GM12878 (cell line): ENCODE results near the gene FBXL17. TPM values are rescaled to one million over a fixed set of nuclear protein-coding genes. Genes with fewer than 3 reads are reported as not detected.

Source experiments
- BMI1 ChIP-seq: fragments of 450-650 bp; IDR thresholded peaks from 2 replicates; pipeline ENCODE4 v1.6.1; 2016; ENCODE audit warnings: mild to moderate bottlenecking, moderate library complexity, borderline replicate concordance
- EP300 ChIP-seq, 2 experiments: fragments of 150-350 bp in 1 of 2; IDR thresholded peaks; 2 replicates each; pipeline ENCODE4 v1.6.1; 2011 to 2012; ENCODE audit warnings: low read depth in 2 of 2, low read length in 2 of 2, borderline replicate concordance in 1 of 2, improper control_type of control experiment in 1 of 2, inconsistent platforms in 1 of 2; ENCODE audit not compliant: control insufficient read depth in 1 of 2
- MTA3 ChIP-seq: IDR thresholded peaks from 2 replicates; pipeline ENCODE4 v1.6.1; 2012; ENCODE audit warnings: low read length, inconsistent platforms, borderline replicate concordance
- MYC ChIP-seq: IDR thresholded peaks from 2 replicates; pipeline ENCODE4 v1.6.1; 2011; ENCODE audit warnings: mild to moderate bottlenecking, low read length, moderate library complexity, inconsistent platforms; ENCODE audit not compliant: insufficient read depth, insufficient replicate concordance, insufficient read length, severe bottlenecking
- NBN ChIP-seq: fragments of 450-650 bp; IDR thresholded peaks from 2 replicates; pipeline ENCODE4 v1.6.1; 2016
- NRF1 ChIP-seq: conservative IDR thresholded peaks from 2 replicates; pipeline ENCODE4 v1.6.1; 2011; ENCODE audit warnings: mild to moderate bottlenecking, low read depth, low read length, improper control_type of control experiment
- RBBP5 ChIP-seq: fragments of 200-600 bp; sonication (generic); conservative IDR thresholded peaks from 2 replicates; pipeline ENCODE4 v1.6.1; 2016
- STAT1 ChIP-seq: fragments of 450-650 bp; conservative IDR thresholded peaks from 2 replicates; pipeline ENCODE4 v1.6.1; 2014; ENCODE audit warnings: antibody characterized with exemption, mild to moderate bottlenecking
- ZNF217 ChIP-seq: fragments of 450-650 bp; IDR thresholded peaks from 2 replicates; pipeline ENCODE4 v1.6.1; 2017; ENCODE audit warnings: antibody characterized with exemption, mild to moderate bottlenecking
- polyA plus RNA-seq, 11 experiments: library from polyadenylated mRNA; depleted of rRNA in 4 of 11; unstranded in 6 of 11; stranded (reverse) in 5 of 11; fragments of >200 nt; fragmentation: Nextera tagmentation in 4 of 11; fragmentation: Illumina TruSeq in 1 of 11; extraction: Ambion mirVana in 4 of 11; extraction: Trizol in 1 of 11; gene quantifications; 1 replicate in 1 of 11; 2 replicates in 10 of 11; pipeline versions ENCODE4 v1.2.1 to v1.2.3, GENCODE V29; 2011 to 2016; ENCODE audit warnings: inconsistent platforms in 2 of 11, missing spikeins in 2 of 11, low read depth in 1 of 11
- total RNA-seq, 4 experiments: library from RNA; depleted of rRNA in 3 of 4; stranded (reverse); fragments of >200 nt in 3 of 4; fragmentation: Illumina TruSeq in 1 of 4; extraction: Trizol in 1 of 4; gene quantifications; 2 replicates each; pipeline versions ENCODE4 v1.2.1 to v1.2.3, GENCODE V29; 2013 to 2021
- TF ChIP-seq, protein P1 (sequence below): fragments of 450-650 bp; formaldehyde crosslinking; IDR thresholded peaks from 2 replicates; pipeline ENCODE4 v1.5.0; 2022; ENCODE audit warnings: mild to moderate bottlenecking, missing genetic modification characterization
- TF ChIP-seq, protein P2 (sequence below): IDR thresholded peaks from 2 replicates; pipeline ENCODE4 v1.6.1; 2012; ENCODE audit warnings: low read depth, low read length, improper control_type of control experiment

Gene FBXL17
- total and polyA plus RNA-seq, 10 of the 15 experiments (the other 5 are each of a cell fraction or from before 2014, with no cell fraction given): 0.88 to 9.0 (median 4.4) TPM

DNA sequence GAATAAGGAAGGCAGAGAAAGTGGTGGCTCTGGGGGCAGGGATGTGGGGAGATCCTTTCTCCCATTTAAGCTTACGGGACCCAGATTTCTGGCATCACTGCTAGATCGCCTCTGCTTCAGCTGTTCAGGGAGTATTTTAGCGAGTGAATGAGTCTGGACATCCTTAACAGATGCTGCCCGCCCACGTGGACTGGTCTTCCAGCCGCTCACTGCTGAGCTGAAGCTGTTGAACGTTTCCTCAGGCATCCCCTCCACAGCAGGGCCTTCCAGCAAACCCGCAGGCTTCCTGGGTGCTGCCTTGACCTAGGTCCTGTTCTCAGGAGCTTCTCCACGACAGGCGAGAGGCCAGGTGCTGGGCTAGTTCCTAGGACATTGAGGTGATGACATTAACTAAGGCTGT lies 566.8 kb downstream of the FBXL17 start (continued):
- TF ChIP-seq, protein P1, sequence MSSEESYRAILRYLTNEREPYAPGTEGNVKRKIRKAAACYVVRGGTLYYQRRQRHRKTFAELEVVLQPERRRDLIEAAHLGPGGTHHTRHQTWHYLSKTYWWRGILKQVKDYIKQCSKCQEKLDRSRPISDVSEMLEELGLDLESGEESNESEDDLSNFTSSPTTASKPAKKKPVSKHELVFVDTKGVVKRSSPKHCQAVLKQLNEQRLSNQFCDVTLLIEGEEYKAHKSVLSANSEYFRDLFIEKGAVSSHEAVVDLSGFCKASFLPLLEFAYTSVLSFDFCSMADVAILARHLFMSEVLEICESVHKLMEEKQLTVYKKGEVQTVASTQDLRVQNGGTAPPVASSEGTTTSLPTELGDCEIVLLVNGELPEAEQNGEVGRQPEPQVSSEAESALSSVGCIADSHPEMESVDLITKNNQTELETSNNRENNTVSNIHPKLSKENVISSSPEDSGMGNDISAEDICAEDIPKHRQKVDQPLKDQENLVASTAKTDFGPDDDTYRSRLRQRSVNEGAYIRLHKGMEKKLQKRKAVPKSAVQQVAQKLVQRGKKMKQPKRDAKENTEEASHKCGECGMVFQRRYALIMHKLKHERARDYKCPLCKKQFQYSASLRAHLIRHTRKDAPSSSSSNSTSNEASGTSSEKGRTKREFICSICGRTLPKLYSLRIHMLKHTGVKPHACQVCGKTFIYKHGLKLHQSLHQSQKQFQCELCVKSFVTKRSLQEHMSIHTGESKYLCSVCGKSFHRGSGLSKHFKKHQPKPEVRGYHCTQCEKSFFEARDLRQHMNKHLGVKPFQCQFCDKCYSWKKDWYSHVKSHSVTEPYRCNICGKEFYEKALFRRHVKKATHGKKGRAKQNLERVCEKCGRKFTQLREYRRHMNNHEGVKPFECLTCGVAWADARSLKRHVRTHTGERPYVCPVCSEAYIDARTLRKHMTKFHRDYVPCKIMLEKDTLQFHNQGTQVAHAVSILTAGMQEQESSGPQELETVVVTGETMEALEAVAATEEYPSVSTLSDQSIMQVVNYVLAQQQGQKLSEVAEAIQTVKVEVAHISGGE (CRISPR knock-in tag): no peak
- TF ChIP-seq STAT1 (no peak), RBBP5 (no peak), MYC (no peak), NRF1 (no peak), BMI1 (no peak), EP300 (IDR thresholded peaks at IDR 0.05; ENCODE audit: borderline replicate concordance in 1 of 2, control insufficient read depth in 1 of 2, low read depth in 2 of 2, low read length in 2 of 2) (no peak), MTA3 (no peak), NBN (no peak), ZNF217 (no peak)
- TF ChIP-seq, protein P2, sequence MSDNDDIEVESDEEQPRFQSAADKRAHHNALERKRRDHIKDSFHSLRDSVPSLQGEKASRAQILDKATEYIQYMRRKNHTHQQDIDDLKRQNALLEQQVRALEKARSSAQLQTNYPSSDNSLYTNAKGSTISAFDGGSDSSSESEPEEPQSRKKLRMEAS: no peak
- TF ChIP-seq, all 136 proteins: peak for 0
